H54 (cell line): ENCODE data around the gene C2orf68.
"Not testable (repeated sequence)": the region's sequence is repeated elsewhere in the genome, so short reads cannot be mapped to it uniquely, and the experiment has no call there.

Experiments used
- DNase-seq: peaks from one replicate; pipeline ENCODE4 v3.0.0; 2011; ENCODE audit warnings: low spot score, mixed read lengths; ENCODE audit not compliant: insufficient read length
- FAIRE-seq: peaks from 3 replicates; lab custom pipeline; 2011; peaks lifted over from hg19 to GRCh38; lab: Jason Lieb, UNC
- POLR2A ChIP-seq: IDR thresholded peaks from 2 replicates; pipeline ENCODE4 v1.6.1; 2011; ENCODE audit warnings: low read depth, mild to moderate bottlenecking, low read length

C2orf68 gene

DNA sequence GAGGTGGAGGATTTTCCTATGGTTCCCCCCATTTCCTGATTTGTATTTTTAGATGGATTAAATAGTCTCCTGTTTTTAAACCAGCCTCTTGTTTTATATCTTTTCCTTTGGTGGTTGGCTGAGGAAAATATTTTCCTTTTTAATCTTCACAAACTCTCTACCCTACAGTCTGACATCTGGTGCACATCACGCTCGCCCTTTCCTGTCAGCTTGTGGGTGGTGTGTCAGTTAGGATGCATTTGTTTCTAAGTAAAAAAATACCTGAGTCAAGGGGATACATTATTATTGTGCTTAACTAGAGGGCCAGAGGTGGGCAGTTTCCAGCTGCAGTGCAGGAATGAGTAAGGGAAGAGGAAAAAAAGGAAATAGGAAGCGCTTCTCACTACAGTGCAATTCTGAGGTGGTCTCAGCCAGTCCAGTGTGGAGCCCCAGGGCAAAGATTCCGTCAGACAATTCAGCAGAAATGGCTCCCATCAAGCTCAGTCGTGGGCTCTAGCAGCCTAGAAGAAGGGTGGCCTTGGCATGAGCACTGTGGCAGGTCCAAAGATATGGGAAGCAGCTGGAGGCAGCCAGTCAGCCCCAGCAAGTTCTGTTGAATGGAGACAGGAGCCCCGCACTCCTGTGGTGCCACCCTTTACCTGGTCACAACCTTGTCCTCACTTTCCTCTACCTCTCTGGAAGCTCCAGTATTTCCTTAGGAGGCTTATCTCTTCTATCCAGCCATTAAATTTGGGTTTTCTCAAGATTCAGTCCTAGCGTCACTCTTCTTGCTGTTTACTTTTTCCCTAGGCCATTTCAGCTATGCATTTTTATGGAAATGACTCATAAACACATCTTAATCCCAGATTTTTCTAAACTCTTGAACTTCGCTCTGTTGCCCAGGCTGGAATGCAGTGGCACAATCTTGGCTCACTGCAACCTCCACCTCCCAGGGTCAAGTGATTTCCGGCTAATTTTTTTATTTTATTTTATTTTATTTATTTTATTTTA, 37.6 kb upstream of the C2orf68 start:
- no peak for TF ChIP-seq POLR2A
- FAIRE-seq (no peak), DNase-seq (no peak)

- FAIRE-seq (no peak), DNase-seq (no peak)
Observed at GRCh38 chr2:85648619-85649018, 36.8 kb upstream of the C2orf68 start.

GRCh38 chr2:85647823-85648526, 36.1 kb upstream of the C2orf68 start:
- TF ChIP-seq POLR2A = no peak
- DNase-seq (no peak), FAIRE-seq (no peak)

More at GRCh38 chr2:85648619-85649018, 36.8 kb upstream of the C2orf68 start:
- no peak for TF ChIP-seq POLR2A

GRCh38 chr2:85646166-85646565, 34.3 kb upstream of the C2orf68 start:
- TF ChIP-seq POLR2A = no peak
- DNase-seq (no peak), FAIRE-seq (no peak)

DNA sequence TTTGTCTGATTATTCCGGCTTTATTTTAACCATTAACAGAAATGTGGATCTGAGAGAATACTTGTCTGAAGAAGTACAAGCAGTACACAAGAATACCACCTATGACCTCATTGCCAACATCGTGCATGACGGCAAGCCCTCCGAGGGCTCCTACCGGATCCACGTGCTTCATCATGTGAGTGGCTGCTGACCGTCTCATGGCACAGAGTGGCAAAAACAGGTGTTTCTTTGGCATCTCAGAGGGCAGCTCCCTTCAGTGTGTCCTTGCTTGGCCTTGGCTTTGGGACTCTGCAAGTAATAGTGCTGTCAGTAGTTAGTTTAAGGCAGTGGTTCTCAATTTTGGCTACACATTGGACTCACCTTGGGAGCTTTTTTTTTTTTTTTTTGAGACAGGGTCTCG, 33.0 kb upstream of the C2orf68 start:
- no peak for TF ChIP-seq POLR2A
- no peak for FAIRE-seq

DNA sequence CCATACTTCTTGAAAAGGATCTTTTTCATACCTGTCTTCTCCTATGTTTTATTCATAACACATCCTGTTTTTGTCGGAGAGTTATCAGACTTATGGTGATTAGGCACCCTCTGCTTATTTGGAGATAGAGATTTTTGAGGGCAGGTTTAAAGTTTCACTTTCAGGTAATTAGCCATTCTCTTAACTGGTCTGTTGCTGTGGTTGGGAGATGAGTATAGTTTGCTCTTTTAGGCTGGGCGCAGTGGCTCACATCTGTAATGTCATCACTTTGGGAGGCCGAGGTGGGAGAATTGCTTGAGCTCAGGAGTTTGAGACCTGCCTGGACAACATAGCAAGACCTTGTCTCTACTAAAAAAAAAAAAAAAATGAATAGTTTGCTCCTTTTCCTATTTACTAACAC, 30.9 kb upstream of the C2orf68 start:
- no peak for FAIRE-seq
- no peak for TF ChIP-seq POLR2A
- no peak for DNase-seq

More for the DNA sequence above, 33.0 kb upstream of the C2orf68 start:
- DNase-seq = no peak

GRCh38 chr2:85635636-85636035, 23.8 kb upstream of the C2orf68 start:
- no peak for TF ChIP-seq POLR2A
- no peak for FAIRE-seq
- no peak for DNase-seq

GRCh38 chr2:85635011-85635410, 23.1 kb upstream of the C2orf68 start:
- FAIRE-seq (no peak), DNase-seq (no peak)
- TF ChIP-seq POLR2A = no peak

DNA sequence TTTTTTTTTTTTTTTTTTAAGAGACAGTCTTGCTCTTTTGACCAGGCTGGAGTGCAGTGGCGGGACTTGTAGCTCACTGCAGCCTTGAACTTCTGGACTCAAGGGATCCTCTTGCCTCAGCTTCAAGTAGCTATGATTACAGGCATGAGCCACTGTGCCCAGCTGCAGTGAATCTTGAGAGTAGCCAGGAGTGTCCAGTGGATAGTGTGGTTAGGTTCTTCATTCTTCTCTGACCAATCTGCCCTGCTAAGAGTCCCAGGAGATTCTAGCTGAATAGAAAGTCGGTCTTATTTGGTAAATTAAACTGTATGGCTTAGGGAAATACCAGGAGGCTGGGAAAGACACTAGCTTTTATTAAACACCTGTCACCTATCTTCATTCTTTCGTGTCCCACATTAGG, 19.4 kb upstream of the C2orf68 start:
- TF ChIP-seq POLR2A = no peak
- DNase-seq = no peak
- FAIRE-seq = no peak

DNA sequence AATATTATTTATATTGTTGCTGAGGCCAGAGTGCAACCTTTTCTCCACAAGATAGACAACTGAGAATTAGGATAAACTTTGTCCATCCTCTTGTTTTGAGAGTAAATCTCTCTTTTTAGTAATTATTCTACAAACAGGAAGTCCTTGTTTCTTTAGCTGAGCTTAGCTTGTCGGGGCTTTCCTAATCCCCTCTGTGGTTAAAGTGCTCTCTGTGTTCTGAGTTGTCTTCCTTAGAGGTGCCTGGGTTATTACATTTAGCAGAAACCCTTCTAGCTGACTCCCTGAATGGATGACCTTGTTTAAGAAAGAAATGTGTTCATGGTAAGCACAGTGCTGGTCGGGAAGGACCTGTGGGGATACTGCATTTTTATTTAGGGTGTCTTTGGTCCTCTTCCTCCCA, 16.8 kb upstream of the C2orf68 start:
- no peak for TF ChIP-seq POLR2A
- DNase-seq (no peak), FAIRE-seq (no peak)

DNA sequence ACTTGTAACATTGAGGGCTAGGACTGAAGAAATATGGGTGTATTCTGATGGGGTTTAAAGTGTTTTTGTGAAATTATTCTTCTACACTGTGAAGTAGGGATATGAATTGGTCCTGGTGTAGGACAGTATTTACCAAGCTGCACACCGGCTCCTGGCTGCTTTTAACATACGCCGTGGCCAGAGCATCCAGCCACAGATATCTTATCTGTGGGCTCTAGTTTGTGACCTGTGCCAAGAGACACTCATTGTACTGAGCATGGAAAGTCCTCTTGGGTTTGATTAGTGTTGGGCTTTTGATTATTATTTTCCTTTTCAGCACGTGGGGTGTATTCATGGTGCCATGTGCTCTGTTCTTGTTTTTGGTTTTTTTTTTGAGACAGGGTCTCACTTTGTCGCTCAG, 12.1 kb upstream of the C2orf68 start:
- FAIRE-seq (no peak), DNase-seq (no peak)
- TF ChIP-seq POLR2A = no peak

GRCh38 chr2:85621338-85621737, 9.5 kb upstream of the C2orf68 start:
- no peak for DNase-seq
- TF ChIP-seq POLR2A = no peak
- FAIRE-seq = no peak

GRCh38 chr2:85619617-85620016, 7.8 kb upstream of the C2orf68 start:
- DNase-seq (no peak), FAIRE-seq (no peak)
- TF ChIP-seq POLR2A = no peak

DNA sequence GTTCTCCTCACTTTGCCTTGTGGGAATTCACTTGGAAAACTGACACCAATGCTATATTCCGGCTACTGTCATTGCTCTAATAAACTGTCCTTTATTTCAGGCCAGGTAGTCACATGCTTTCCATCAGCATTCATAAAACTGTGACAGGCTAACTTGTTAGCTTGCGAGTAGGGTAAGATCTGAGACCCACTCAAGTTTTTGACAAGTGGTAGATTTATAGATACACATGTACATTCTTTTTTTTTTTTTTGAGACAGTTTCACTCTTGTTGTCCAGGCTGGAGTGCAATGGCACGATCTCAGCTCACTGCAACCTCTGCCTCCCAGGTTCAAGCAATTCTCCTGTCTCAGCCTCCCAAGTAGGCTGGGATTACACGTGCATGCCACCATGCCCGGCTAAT, 5.9 kb upstream of the C2orf68 start:
- not testable (repeated sequence) for FAIRE-seq, DNase-seq
